Nephron progenitor cell (in vitro differentiated cells): ENCODE data around the gene SEL1L2.

Experiments used
- DNase-seq: peaks from one replicate; pipeline ENCODE4 v3.0.0; 2021
- H3K27ac Mint-ChIP-seq: 2 replicates; pipeline ENCODE4 v1.8.0; 2021; ENCODE audit warnings: mild to moderate bottlenecking, moderate library complexity, mixed read lengths
- H3K27me3 Mint-ChIP-seq: 2 replicates; pipeline ENCODE4 v1.8.0; 2021; ENCODE audit warnings: mild to moderate bottlenecking, low read depth, mixed read lengths; ENCODE audit not compliant: poor library complexity
- H3K36me3 Mint-ChIP-seq: 2 replicates; pipeline ENCODE4 v1.8.0; 2021; ENCODE audit warnings: low read depth, mixed read lengths
- H3K4me1 Mint-ChIP-seq: 2 replicates; pipeline ENCODE4 v1.8.0; 2021; ENCODE audit warnings: mixed read lengths
- H3K4me3 Mint-ChIP-seq: 2 replicates; pipeline ENCODE4 v1.8.0; 2021; ENCODE audit warnings: mild to moderate bottlenecking, moderate library complexity, mixed read lengths
- H3K9me3 Mint-ChIP-seq: 2 replicates; pipeline ENCODE4 v1.8.0; 2021; ENCODE audit warnings: mild to moderate bottlenecking, moderate library complexity, mixed read lengths
- TF ChIP-seq, protein P1 (sequence below): fragments of 200-600 bp; sonication (generic); IDR thresholded peaks from 2 replicates; pipeline ENCODE4 v1.5.0; 2021; ENCODE audit warnings: antibody characterized with exemption

SEL1L2 gene

DNA sequence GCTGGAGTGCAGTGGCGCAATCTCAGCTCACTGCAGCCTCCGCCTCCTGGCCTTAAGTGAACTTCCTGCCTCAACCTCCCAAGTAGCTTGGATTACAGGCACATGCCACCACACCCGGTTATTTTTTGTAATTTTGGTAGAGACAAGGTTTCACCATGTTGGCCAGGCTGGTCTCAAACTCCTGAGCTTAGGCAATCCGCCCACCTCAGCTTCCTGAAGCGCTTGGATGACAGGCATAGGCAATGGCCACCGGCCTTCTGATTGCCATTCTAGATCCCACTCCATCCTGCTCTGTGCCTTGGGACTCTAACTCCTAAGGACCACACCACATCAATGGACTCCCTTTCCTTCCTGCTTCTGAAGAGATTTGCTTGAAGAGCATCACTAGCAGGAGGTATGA is 60.6 kb downstream of the SEL1L2 start:
- no peak overlapping the region for H3K27ac Mint-ChIP-seq
- no peaks in the 10 kb centered on the region for H3K27me3 Mint-ChIP-seq
- H3K9me3 Mint-ChIP-seq = no peaks in the 10 kb centered on the region
- peaks cover 4% of the 10 kb centered on the region for H3K4me1 Mint-ChIP-seq
- no peak overlapping the region for H3K4me3 Mint-ChIP-seq
- H3K36me3 Mint-ChIP-seq = no peaks in the 10 kb centered on the region
- TF ChIP-seq, protein P1, sequence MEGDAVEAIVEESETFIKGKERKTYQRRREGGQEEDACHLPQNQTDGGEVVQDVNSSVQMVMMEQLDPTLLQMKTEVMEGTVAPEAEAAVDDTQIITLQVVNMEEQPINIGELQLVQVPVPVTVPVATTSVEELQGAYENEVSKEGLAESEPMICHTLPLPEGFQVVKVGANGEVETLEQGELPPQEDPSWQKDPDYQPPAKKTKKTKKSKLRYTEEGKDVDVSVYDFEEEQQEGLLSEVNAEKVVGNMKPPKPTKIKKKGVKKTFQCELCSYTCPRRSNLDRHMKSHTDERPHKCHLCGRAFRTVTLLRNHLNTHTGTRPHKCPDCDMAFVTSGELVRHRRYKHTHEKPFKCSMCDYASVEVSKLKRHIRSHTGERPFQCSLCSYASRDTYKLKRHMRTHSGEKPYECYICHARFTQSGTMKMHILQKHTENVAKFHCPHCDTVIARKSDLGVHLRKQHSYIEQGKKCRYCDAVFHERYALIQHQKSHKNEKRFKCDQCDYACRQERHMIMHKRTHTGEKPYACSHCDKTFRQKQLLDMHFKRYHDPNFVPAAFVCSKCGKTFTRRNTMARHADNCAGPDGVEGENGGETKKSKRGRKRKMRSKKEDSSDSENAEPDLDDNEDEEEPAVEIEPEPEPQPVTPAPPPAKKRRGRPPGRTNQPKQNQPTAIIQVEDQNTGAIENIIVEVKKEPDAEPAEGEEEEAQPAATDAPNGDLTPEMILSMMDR = no peak
- DNase-seq = no peak

DNA sequence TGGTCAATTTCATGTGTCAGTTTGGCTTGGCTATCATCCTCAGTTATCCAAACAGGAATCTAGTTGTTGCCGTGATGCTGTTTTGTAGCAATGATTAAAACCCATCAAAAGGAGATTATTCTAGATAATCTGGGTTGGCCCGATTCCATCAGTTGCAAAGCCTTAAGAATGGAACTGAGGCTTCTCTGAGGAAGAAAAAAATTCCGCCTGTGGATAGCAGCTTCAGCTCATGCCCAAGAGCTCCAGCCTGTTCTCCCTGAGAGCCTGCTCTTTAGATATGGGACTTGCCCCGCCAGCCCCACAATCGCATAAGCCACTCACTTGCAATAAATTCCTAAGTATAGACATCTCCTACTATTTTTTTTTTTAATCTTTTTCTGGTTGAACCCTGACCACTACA is 61.5 kb downstream of the SEL1L2 start:
- Mint-ChIP-seq H3K4me3 (no peak overlapping the region), H3K9me3 (no peaks in the 10 kb centered on the region), H3K27ac (no peak overlapping the region), H3K36me3 (no peaks in the 10 kb centered on the region), H3K27me3 (no peaks in the 10 kb centered on the region), H3K4me1 (no peaks in the 10 kb centered on the region)
- DNase-seq = no peak
- TF ChIP-seq, protein P1 = no peak

DNA sequence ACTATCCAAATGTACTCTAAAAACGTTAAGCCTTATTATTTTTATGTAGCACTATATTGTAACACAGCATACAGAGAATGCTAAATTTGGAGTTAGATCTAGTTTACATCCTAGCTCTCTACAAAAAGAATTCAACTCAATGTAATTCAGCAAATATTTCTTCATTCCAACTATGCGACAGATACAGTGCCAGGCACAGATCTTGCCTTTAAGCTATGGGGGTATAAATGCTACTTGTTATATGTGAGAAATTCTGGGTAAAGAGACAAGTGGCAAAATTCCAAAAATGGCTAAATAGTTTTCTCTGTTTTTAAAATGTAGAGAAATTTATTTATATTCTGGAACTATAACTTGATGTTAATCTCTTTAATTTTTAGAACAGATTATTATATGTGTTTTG is 63.2 kb downstream of the SEL1L2 start:
- no peaks in the 10 kb centered on the region for H3K27me3 Mint-ChIP-seq

DNA sequence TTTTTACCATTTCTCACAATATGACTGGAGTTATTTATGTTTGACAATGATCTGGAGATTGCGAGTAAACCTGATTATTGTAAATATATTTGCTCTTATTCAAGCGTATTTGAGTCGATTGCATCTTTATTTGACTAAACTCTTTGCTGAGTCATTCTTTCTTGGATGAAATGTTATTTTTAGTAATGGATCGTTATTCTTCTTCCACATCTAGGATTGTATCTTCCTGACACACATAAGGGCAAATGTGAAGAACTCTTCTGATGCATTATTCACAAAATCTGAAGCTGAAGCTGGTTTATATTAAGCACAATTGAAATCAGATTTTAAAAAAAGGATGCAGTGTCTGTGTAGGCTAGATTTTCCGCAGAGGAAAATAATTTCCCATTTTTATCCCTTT is 68.2 kb downstream of the SEL1L2 start:
- TF ChIP-seq, protein P1 = no peak
- no peaks in the 10 kb centered on the region for H3K9me3 Mint-ChIP-seq
- no peaks in the 10 kb centered on the region for H3K27me3 Mint-ChIP-seq
- H3K36me3 Mint-ChIP-seq = no peaks in the 10 kb centered on the region
- no peak for DNase-seq
- H3K4me1 Mint-ChIP-seq = no peaks in the 10 kb centered on the region
- H3K27ac Mint-ChIP-seq = no peak overlapping the region
- H3K4me3 Mint-ChIP-seq = no peak overlapping the region

More for the DNA sequence above, 63.2 kb downstream of the SEL1L2 start:
- H3K27ac Mint-ChIP-seq = no peak overlapping the region
- no peak overlapping the region for H3K4me3 Mint-ChIP-seq
- DNase-seq = no peak
- no peaks in the 10 kb centered on the region for H3K36me3 Mint-ChIP-seq
- H3K9me3 Mint-ChIP-seq = no peaks in the 10 kb centered on the region
- no peaks in the 10 kb centered on the region for H3K4me1 Mint-ChIP-seq
- TF ChIP-seq, protein P1 = no peak

DNA sequence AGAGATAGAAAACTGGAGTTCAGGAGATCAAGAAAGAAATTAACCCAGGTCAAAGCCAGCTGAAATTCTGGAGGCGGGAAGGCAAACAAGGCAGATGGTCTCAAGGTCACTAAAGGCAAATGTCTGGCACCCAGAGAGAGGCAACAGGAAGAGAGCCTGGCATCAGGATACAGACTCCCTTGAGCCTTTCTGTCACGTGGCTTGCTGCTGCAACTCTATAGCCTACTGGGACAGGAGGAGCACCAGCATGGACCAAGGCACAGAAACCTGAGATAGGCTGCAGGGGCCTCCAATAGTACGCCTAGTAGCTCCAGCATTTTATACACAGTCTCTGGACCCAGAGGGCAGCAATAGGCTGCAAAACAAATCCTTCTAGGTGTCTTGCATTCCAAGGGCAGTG is 75.1 kb downstream of the SEL1L2 start:
- Mint-ChIP-seq H3K9me3 (no peaks in the 10 kb centered on the region), H3K27ac (no peak overlapping the region), H3K4me3 (no peak overlapping the region), H3K4me1 (peaks cover 13% of the 10 kb centered on the region), H3K36me3 (no peaks in the 10 kb centered on the region), H3K27me3 (peaks cover 3% of the 10 kb centered on the region)
- TF ChIP-seq, protein P1 = no peak
- no peak for DNase-seq

DNA sequence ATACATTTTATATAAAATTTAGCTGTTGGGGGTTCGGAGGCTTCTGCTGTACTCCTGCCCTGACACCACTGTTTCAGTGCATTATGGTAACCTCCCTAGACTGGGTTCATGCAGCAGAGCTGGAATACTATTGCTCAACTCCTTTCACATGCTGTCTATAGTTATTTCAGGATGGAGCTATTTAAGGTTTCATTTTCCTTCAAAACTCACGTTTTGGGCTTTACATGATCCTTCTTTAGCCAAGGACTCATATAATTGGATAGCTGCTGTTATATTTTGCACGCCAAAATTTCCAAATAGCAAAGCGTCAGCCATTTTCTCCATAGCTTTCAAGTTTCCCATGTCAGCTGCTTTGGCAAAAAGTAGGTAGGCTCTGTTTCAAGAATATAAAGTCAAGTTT is 76.8 kb downstream of the SEL1L2 start:
- H3K4me3 Mint-ChIP-seq = no peak overlapping the region
- no peaks in the 10 kb centered on the region for H3K9me3 Mint-ChIP-seq
- peaks cover 3% of the 10 kb centered on the region for H3K27me3 Mint-ChIP-seq
- no peak overlapping the region for H3K27ac Mint-ChIP-seq
- no peak for DNase-seq
- H3K4me1 Mint-ChIP-seq = peaks cover 13% of the 10 kb centered on the region
- no peaks in the 10 kb centered on the region for H3K36me3 Mint-ChIP-seq
- TF ChIP-seq, protein P1 = no peak
